HepG2 (cell line): Measurements from ENCODE around the gene ATP2B2. TPM values are rescaled to one million over a fixed set of nuclear protein-coding genes. Genes with fewer than 3 reads are reported as not detected.
"Not testable (repeated sequence)": the region's sequence is repeated elsewhere in the genome, so short reads cannot be mapped to it uniquely, and the experiment has no call there.

ENCODE experiments used
- ATAC-seq: fragments of 200-7000 bp; cut with Tn5 transposase; 3 replicates; pipeline ENCODE4 v1.9.1; 2020; ENCODE audit warnings: mild to moderate bottlenecking, moderate library complexity
- BruUV-seq: library from RNA; stranded (reverse); fragments of 400-500 nt; replicated peaks from 2 replicates; lab custom pipeline; 2021; lab: Mats Ljungman, UMichigan
- CTCF ChIA-PET: fragments of 300-600 bp; formaldehyde crosslinking; extraction: SDS; loops from one replicate; lab custom pipeline; 2021; ENCODE audit warnings: low total read pairs, inconsistent platforms, low intra/inter-chr PET ratio; lab: Yijun Ruan, JAX
- POLR2A ChIA-PET: fragments of 350-600 bp; sonication (Branson Sonifier 250); formaldehyde crosslinking; loops from one replicate; lab custom pipeline; 2020; ENCODE audit warnings: antibody characterized with exemption, inconsistent platforms; lab: Yijun Ruan, JAX
- DNase-seq: peaks from one replicate; pipeline ENCODE4 v3.0.0-alpha.2; 2015; ENCODE audit warnings: low spot score
- FAIRE-seq: peaks from 3 replicates; lab custom pipeline; 2011; peaks lifted over from hg19 to GRCh38; lab: Jason Lieb, UNC
- H2AFZ ChIP-seq: one replicate; pipeline ENCODE4 v1.6.1; 2011; ENCODE audit warnings: low read length, inconsistent platforms
- H3K27ac ChIP-seq: fragments of 300-600 bp; 3 replicates; pipeline ENCODE4 v1.8.0; 2011; ENCODE audit warnings: mixed run types, mild to moderate bottlenecking, mixed read lengths, low read length, inconsistent platforms; ENCODE audit not compliant: insufficient read depth; ENCODE audit errors: extremely low read length
- H3K27me3 ChIP-seq, 2 experiments: fragments of 200-600 bp in 1 of 2; 2 replicates in 1 of 2; 3 replicates in 1 of 2; pipeline versions ENCODE4 v1.6.0 to v1.8.0; 2011; ENCODE audit warnings: low read length in 2 of 2, mild to moderate bottlenecking in 2 of 2, moderate library complexity in 2 of 2, inconsistent platforms in 1 of 2; ENCODE audit not compliant: insufficient read depth in 2 of 2, control insufficient read depth in 1 of 2
- H3K36me3 ChIP-seq, 2 experiments: fragments of 200-600 bp in 1 of 2; replicated peaks in 1 of 2; 2 replicates in 1 of 2; 3 replicates in 1 of 2; pipeline versions ENCODE4 v1.5.1 to v1.8.0; 2011; ENCODE audit warnings: low read length in 2 of 2, inconsistent platforms in 1 of 2; ENCODE audit not compliant: insufficient read depth in 2 of 2, control insufficient read depth in 1 of 2
- H3K4me1 ChIP-seq: 2 replicates; pipeline ENCODE4 v1.5.1; 2012; ENCODE audit warnings: low read length, inconsistent platforms; ENCODE audit not compliant: insufficient read depth
- H3K4me2 ChIP-seq: 2 replicates; pipeline ENCODE4 v1.6.0; 2011; ENCODE audit warnings: low read depth, low read length, inconsistent platforms
- H3K4me3 ChIP-seq, 3 experiments: fragments of 200-600 bp in 1 of 3; sonication (generic), shearing (Covaris generic) in 1 of 3; replicated peaks in 1 of 3; 2 replicates each; pipeline ENCODE4 v1.5.1; 2011 to 2016; ENCODE audit warnings: low read length in 3 of 3, inconsistent platforms in 2 of 3, low read depth in 2 of 3, mild to moderate bottlenecking in 2 of 3, control low read depth in 1 of 3, mixed read lengths in 1 of 3; ENCODE audit not compliant: insufficient read depth in 1 of 3
- H3K79me2 ChIP-seq: one replicate; pipeline ENCODE4 v1.6.1; 2011; ENCODE audit warnings: low read length, inconsistent platforms; ENCODE audit not compliant: insufficient read depth
- H3K9ac ChIP-seq: 2 replicates; pipeline ENCODE4 v1.6.0; 2011; ENCODE audit warnings: mild to moderate bottlenecking, low read depth, low read length, inconsistent platforms; ENCODE audit not compliant: insufficient read depth
- H3K9me3 ChIP-seq: 2 replicates; pipeline ENCODE4 v1.5.1; 2012; ENCODE audit warnings: mild to moderate bottlenecking, low read length
- H4K20me1 ChIP-seq: 2 replicates; pipeline ENCODE4 v1.6.0; 2011; ENCODE audit warnings: inconsistent platforms, mild to moderate bottlenecking, low read length, moderate library complexity; ENCODE audit not compliant: insufficient read depth
- HNF4G ChIP-seq, 2 experiments: sonication (generic) in 1 of 2; formaldehyde crosslinking in 1 of 2; IDR thresholded peaks; 2 replicates each; pipeline versions ENCODE4 v1.4.0 to v1.6.1; 2011 to 2020; ENCODE audit warnings: borderline replicate concordance in 2 of 2, low read depth in 2 of 2, mild to moderate bottlenecking in 2 of 2, low read length in 1 of 2, missing genetic modification reagents in 1 of 2, moderate library complexity in 1 of 2
- POLR2AphosphoS2 ChIP-seq: IDR thresholded peaks from 2 replicates; pipeline ENCODE4 v1.6.1; 2011; ENCODE audit warnings: low read depth, low read length, improper control_type of control experiment
- ZNF251 ChIP-seq: sonication (generic); formaldehyde crosslinking; IDR thresholded peaks from 2 replicates; pipeline ENCODE4 v1.9.0; 2021; ENCODE audit warnings: mild to moderate bottlenecking, missing genetic modification reagents
- ZNF317 ChIP-seq: sonication (generic); formaldehyde crosslinking; IDR thresholded peaks from 2 replicates; pipeline ENCODE4 v1.5.0; 2020; ENCODE audit warnings: mild to moderate bottlenecking, missing genetic modification reagents
- ZNF496 ChIP-seq: sonication (generic); formaldehyde crosslinking; IDR thresholded peaks from 2 replicates; pipeline ENCODE4 v1.8.1; 2023; ENCODE audit warnings: mild to moderate bottlenecking, moderate library complexity, missing genetic modification reagents; ENCODE audit not compliant: insufficient replicate concordance
- WGBS: methylation state at CpG from one replicate; pipeline ENCODE4 v1.1.6; 2017; ENCODE audit warnings: low lambda C conversion rate; 5-methylcytosine and 5-hydroxymethylcytosine counted together
- in situ Hi-C: cut with HindIII; loops from 2 replicates; pipeline ENCODE4 v1.10.0; 2017; ENCODE audit warnings: low pct_unique_long_range_greater_than_20kb; ENCODE audit not compliant: extremely low pct_ligation_motif_present
- intact Hi-C: fragments of 100-400 bp; cut with micrococcal nuclease; formaldehyde crosslinking; loops from one replicate; pipeline ENCODE4 v1.10.0; 2022; ENCODE audit not compliant: unreplicated experiment
- polyA plus RNA-seq, 8 experiments: library from polyadenylated mRNA; depleted of rRNA in 3 of 8; stranded (reverse) in 7 of 8; unstranded in 1 of 8; fragments of >200 nt; fragmentation: Illumina TruSeq in 4 of 8; extraction: Trizol in 4 of 8; gene quantifications; 2 replicates each; pipeline versions ENCODE4 v1.2.1 to v1.2.3, GENCODE V29; 2011 to 2016; ENCODE audit warnings: low read depth in 4 of 8, missing spikeins in 1 of 8, mixed read lengths in 1 of 8; ENCODE audit not compliant: insufficient read depth in 1 of 8
- total RNA-seq, 5 experiments: library from RNA; depleted of rRNA; stranded (reverse); fragments of >200 nt; fragmentation: Illumina TruSeq; extraction: Trizol; gene quantifications; 2 replicates each; pipeline ENCODE4 v1.2.3, GENCODE V29; 2016; ENCODE audit warnings: low read depth in 1 of 5

ATP2B2 gene
- total and polyA plus RNA-seq, 2 of the 13 experiments (the other 11 are each of a cell fraction or from before 2014, with no cell fraction given) = 1.5 to 2.3 TPM

DNA sequence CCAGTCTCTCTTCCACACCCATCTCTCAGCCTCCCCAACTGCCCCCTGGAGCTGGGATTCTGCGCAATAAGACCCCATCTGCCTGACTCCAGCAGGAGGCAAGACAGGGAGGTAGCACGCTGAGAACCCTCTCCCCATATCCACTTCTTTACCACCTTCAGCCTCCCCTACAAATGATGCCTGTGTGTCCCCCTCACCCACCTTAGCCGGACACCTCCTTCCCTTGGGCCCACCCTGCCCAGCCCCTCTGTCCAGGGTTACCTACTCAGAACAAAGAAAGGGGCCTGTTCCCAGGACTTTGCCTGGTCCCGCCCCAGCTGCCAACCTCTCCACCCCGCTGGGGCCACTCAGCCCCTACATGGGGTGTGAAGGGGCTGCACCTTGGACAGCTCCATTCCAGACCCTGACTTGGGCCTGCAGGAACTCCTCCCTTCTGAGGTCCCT, 40.8 kb upstream of the ATP2B2 start (continued):
- TF ChIP-seq HNF4G (IDR thresholded peaks at IDR 0.05; ENCODE audit: borderline replicate concordance, low read depth, low read length) = no peak
- TF ChIP-seq HNF4G (CRISPR knock-in tag; IDR thresholded peaks at IDR 0.05; ENCODE audit: borderline replicate concordance, low read depth) = no peak

DNA sequence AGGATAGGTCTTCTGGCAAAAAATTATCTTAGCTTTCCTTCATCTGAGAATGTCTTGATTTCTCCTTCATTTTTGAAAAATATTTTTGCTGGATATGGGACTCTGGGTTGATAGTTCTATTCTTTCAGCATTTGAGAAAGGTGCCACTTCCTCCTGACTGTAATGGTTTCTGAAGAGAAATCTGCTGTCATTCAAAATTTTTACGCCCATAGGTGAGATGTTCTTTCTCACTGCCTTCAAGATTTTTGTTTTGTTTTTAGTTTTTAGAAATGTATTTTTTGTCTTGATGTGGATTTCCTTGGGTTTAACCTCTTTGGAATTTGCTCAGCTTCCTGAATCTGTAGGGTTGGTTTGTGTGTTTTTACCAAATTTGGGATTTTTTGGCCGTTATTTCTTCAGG, 37.1 kb upstream of the ATP2B2 start:
- ATAC-seq (no peak), DNase-seq (no peak), FAIRE-seq (no peak)
- no peak overlapping the region for H3K4me3 ChIP-seq
- H2AFZ ChIP-seq = no peak overlapping the region
- intact Hi-C loops (no loop called here), in situ Hi-C loops (no loop called here)
- peaks cover 2 to 4% of the 10 kb centered on the region in 2 experiments; a peak in 2 of 5 replicates for H3K27me3 ChIP-seq
- no peak overlapping the region for H3K9ac ChIP-seq
- no peaks in the 10 kb centered on the region for H3K36me3 ChIP-seq
- TF ChIP-seq POLR2AphosphoS2 (no peak), ZNF317 (CRISPR knock-in tag) (peak; percentile 97), ZNF496 (CRISPR knock-in tag) (no peak), ZNF251 (CRISPR knock-in tag) (no peak)
- no peaks in the 10 kb centered on the region for H3K4me1 ChIP-seq
- no TSS peak for BruUV-seq
- no peaks in the 10 kb centered on the region for H4K20me1 ChIP-seq
- H3K4me2 ChIP-seq = no peak overlapping the region
- no peak overlapping the region for H3K27ac ChIP-seq
- ChIA-PET POLR2A (no interaction called here), CTCF (no interaction called here)
- no peaks in the 10 kb centered on the region for H3K79me2 ChIP-seq
- H3K9me3 ChIP-seq = peaks cover 6% of the 10 kb centered on the region
- WGBS = 17% methylated on average over 2 of the region's 2 CpGs

DNA sequence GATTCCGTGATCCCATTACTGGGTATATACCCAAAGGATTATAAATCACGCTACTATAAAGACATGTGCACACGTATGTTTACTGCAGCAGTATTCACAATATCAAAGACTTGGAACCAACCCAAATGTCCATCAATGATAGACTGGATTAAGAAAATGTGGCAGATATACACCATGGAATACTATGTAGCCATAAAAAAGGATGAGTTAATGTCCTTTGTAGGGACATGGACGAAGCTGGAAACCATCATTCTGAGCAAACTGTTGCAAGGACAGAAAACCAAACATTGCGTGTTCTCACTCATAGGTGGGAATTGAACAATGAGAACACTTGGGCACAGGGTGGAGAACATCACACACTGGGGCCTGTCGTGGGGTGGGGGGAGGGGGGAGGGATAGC, 35.0 kb upstream of the ATP2B2 start:
- CTCF ChIA-PET, H3K4me1 ChIP-seq, H3K27ac ChIP-seq, POLR2A ChIA-PET, H2AFZ ChIP-seq, H3K4me3 ChIP-seq, H3K9me3 ChIP-seq, FAIRE-seq, H3K9ac ChIP-seq, H3K36me3 ChIP-seq, H3K4me2 ChIP-seq, H3K79me2 ChIP-seq, intact Hi-C loops, H4K20me1 ChIP-seq, H3K27me3 ChIP-seq, BruUV-seq, DNase-seq, in situ Hi-C loops, ATAC-seq: not testable (repeated sequence)
- 19% methylated on average over 6 of the region's 6 CpGs for WGBS
